ENCODE measurements around the gene DCTN2.
"Not testable (repeated sequence)": the region's sequence is repeated elsewhere in the genome, so short reads cannot be mapped to it uniquely, and the experiment has no call there.

Gene DCTN2

GRCh38 chr12:57563358-57563757, 16.4 kb upstream of the DCTN2 start:
- TF ChIP-seq, protein P1, sequence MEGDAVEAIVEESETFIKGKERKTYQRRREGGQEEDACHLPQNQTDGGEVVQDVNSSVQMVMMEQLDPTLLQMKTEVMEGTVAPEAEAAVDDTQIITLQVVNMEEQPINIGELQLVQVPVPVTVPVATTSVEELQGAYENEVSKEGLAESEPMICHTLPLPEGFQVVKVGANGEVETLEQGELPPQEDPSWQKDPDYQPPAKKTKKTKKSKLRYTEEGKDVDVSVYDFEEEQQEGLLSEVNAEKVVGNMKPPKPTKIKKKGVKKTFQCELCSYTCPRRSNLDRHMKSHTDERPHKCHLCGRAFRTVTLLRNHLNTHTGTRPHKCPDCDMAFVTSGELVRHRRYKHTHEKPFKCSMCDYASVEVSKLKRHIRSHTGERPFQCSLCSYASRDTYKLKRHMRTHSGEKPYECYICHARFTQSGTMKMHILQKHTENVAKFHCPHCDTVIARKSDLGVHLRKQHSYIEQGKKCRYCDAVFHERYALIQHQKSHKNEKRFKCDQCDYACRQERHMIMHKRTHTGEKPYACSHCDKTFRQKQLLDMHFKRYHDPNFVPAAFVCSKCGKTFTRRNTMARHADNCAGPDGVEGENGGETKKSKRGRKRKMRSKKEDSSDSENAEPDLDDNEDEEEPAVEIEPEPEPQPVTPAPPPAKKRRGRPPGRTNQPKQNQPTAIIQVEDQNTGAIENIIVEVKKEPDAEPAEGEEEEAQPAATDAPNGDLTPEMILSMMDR (IDR thresholded peaks at IDR 0.05): no peak
- H3K27me3 Mint-ChIP-seq (ENCODE audit: low read depth, poor library complexity): peaks cover 22% of the 10 kb centered on the region
- no peaks in the 10 kb centered on the region for H3K36me3 Mint-ChIP-seq (ENCODE audit: low read depth)
- DNase-seq: no peak
- no peak overlapping the region for H3K27ac Mint-ChIP-seq
- no peak overlapping the region for H3K4me3 Mint-ChIP-seq
- H3K9me3 Mint-ChIP-seq: no peaks in the 10 kb centered on the region
- H3K4me1 Mint-ChIP-seq: no peaks in the 10 kb centered on the region

- not testable (repeated sequence) for DNase-seq; H3K36me3 Mint-ChIP-seq (ENCODE audit: low read depth); H3K9me3 Mint-ChIP-seq; H3K4me1 Mint-ChIP-seq; H3K4me3 Mint-ChIP-seq; H3K27ac Mint-ChIP-seq
- H3K27me3 Mint-ChIP-seq (ENCODE audit: low read depth, poor library complexity): peaks cover 20% of the 10 kb centered on the region
These were observed 14.1 kb upstream of the DCTN2 start for GRCh38 chr12:57561117-57561516.

DNA sequence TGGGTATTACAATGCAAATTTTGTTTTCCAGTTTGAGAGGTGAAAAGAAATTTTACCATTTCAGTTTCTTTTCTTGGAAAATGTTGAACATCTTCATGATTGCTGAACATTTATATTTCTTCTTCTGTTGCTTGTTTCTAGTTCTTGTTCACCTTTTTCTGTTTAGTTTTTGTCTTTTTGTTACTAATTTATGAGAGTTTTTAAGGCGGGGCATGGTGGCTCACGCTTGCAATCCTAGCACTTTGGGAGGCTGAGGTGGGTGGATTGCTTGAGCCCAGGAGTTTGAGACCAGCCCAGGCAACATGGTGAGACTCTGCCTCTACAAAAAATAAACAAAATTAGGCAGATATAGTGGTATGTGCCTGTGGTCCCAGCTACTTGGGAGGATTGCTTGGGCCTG, 13.5 kb upstream of the DCTN2 start:
- H3K4me3 Mint-ChIP-seq: no peak overlapping the region
- no peaks in the 10 kb centered on the region for H3K36me3 Mint-ChIP-seq (ENCODE audit: low read depth)
- DNase-seq: no peak
- TF ChIP-seq, protein P1 (IDR thresholded peaks at IDR 0.05): no peak
- no peaks in the 10 kb centered on the region for H3K4me1 Mint-ChIP-seq
- peaks cover 20% of the 10 kb centered on the region for H3K27me3 Mint-ChIP-seq (ENCODE audit: low read depth, poor library complexity)
- no peaks in the 10 kb centered on the region for H3K9me3 Mint-ChIP-seq
- no peak overlapping the region for H3K27ac Mint-ChIP-seq

DNA sequence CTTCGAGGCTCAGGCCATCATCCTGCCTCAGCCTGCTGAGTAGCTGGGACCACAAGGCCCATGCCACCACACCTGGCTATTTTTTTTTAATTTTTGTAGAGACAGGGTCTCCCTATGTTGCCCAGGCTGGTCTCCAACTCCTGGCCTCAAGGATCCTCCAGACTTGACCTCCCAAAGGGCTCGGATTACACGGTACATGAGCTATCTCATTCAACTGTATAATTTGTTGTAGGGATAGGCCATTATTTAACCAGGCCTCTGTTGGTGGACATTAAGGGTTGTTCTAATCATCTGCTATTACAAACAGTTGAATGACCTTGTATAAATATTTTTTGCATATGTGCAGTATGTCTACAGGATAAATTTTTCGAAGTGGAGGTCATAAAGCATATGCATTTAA, 11.9 kb upstream of the DCTN2 start:
- H3K27ac Mint-ChIP-seq: no peak overlapping the region
- H3K27me3 Mint-ChIP-seq (ENCODE audit: low read depth, poor library complexity): peaks cover 14% of the 10 kb centered on the region

DNA sequence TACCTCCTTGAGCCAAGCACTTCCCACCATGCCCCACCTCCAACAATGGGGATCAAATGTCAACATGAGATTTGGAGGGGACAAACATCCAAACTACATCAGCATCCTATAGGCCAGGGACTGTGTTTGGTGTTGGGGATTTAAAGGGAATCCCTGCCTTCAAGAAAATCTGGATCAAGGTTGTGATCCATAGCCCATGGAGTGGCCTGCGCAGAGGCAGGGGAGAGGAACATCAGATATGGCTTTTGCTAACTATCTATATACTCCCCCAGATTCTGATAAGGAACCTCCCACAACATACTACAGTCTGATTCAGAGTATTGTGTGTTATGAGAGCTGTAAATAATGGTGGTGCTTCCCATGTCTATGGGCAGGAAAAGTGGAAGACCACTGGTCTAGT, 7.9 kb upstream of the DCTN2 start:
- Mint-ChIP-seq H3K27ac (no peak overlapping the region), H3K36me3 (ENCODE audit: low read depth) (no peaks in the 10 kb centered on the region), H3K4me3 (no peak overlapping the region), H3K27me3 (ENCODE audit: low read depth, poor library complexity) (peaks cover 31% of the 10 kb centered on the region), H3K9me3 (no peaks in the 10 kb centered on the region), H3K4me1 (peaks cover 43% of the 10 kb centered on the region)
- no peak for DNase-seq
- TF ChIP-seq, protein P1 (IDR thresholded peaks at IDR 0.05): no peak

More for the DNA sequence above, 11.9 kb upstream of the DCTN2 start:
- DNase-seq: no peak
- Mint-ChIP-seq H3K36me3 (ENCODE audit: low read depth) (no peaks in the 10 kb centered on the region), H3K4me3 (no peak overlapping the region), H3K9me3 (no peaks in the 10 kb centered on the region), H3K4me1 (peaks cover 8% of the 10 kb centered on the region)
- TF ChIP-seq, protein P1 (IDR thresholded peaks at IDR 0.05): no peak

GRCh38 chr12:57554453-57554852, 7.5 kb upstream of the DCTN2 start:
- Mint-ChIP-seq H3K27me3 (ENCODE audit: low read depth, poor library complexity) (peaks cover 33% of the 10 kb centered on the region), H3K27ac (no peak overlapping the region), H3K4me3 (no peak overlapping the region), H3K9me3 (no peaks in the 10 kb centered on the region), H3K4me1 (peaks cover 43% of the 10 kb centered on the region), H3K36me3 (ENCODE audit: low read depth) (no peaks in the 10 kb centered on the region)
- no peak for DNase-seq
- TF ChIP-seq, protein P1 (IDR thresholded peaks at IDR 0.05): no peak

All from nephron progenitor cell (in vitro differentiated cells).